B cell (primary cell): ENCODE results near the gene CLIP4. TPM values are rescaled to one million over a fixed set of nuclear protein-coding genes. Genes with fewer than 3 reads are reported as not detected.

Source experiments
- ATAC-seq: fragments of 200-7000 bp; cut with Tn5 transposase; one replicate; pipeline ENCODE4 v1.10.0; 2021; ENCODE audit warnings: low read depth, mild to moderate bottlenecking, moderate number of reproducible peaks, moderate library complexity
- CTCF ChIA-PET: fragments of 350-600 bp; sonication (Branson Sonifier 250); formaldehyde crosslinking; loops from one replicate; lab custom pipeline; 2021; ENCODE audit warnings: antibody characterized with exemption, inconsistent platforms; lab: Charles Lee
- POLR2A ChIA-PET: fragments of 350-600 bp; sonication (Branson Sonifier 250); formaldehyde crosslinking; loops from one replicate; lab custom pipeline; 2021; ENCODE audit warnings: antibody characterized with exemption; lab: Charles Lee
- DNase-seq: peaks from one replicate; pipeline ENCODE4 v3.0.0; 2013
- H2AFZ ChIP-seq: 2 replicates; pipeline ENCODE4 v1.6.1; 2012; ENCODE audit warnings: mild to moderate bottlenecking, low read depth, low read length; ENCODE audit not compliant: insufficient read depth, poor library complexity, severe bottlenecking
- H3K27ac ChIP-seq, 2 donors: 1 replicate in 1 of 2; 2 replicates in 1 of 2; pipeline ENCODE4 v1.5.1; 2012 to 2013; ENCODE audit warnings: low read length in 2 of 2, mild to moderate bottlenecking in 2 of 2, moderate library complexity in 1 of 2
- H3K27me3 ChIP-seq, 4 experiments: fragments of 200-600 bp in 1 of 4; sonication (generic) in 1 of 4; replicated peaks in 1 of 4; 1 replicate in 2 of 4; 2 replicates in 2 of 4; pipeline versions ENCODE4 v1.6.1 to v1.7.0; 2013 to 2016; ENCODE audit warnings: low read length in 3 of 4, mild to moderate bottlenecking in 2 of 4, mixed read lengths in 1 of 4, moderate library complexity in 1 of 4; ENCODE audit not compliant: insufficient read depth in 4 of 4, control insufficient read depth in 3 of 4; ENCODE audit errors: control extremely low read depth in 1 of 4
- H3K36me3 ChIP-seq, 2 experiments: replicated peaks in 1 of 2; 1 replicate in 1 of 2; 2 replicates in 1 of 2; pipeline versions ENCODE4 v1.6.1 to v1.7.1; 2013; ENCODE audit warnings: low read length in 1 of 2; ENCODE audit not compliant: insufficient read depth in 2 of 2, control insufficient read depth in 1 of 2; ENCODE audit errors: control extremely low read depth in 1 of 2, extremely low read depth in 1 of 2
- H3K4me1 ChIP-seq, 2 donors: fragments of 200-600 bp in 1 of 2; sonication (generic) in 1 of 2; 1 replicate in 1 of 2; 2 replicates in 1 of 2; pipeline versions ENCODE4 v1.5.1 to v1.6.1; 2013 to 2017; ENCODE audit warnings: low read length in 2 of 2; ENCODE audit not compliant: control insufficient read depth in 2 of 2, insufficient read depth in 2 of 2
- H3K4me2 ChIP-seq: replicated peaks from 2 replicates; pipeline ENCODE3; 2012; ENCODE audit warnings: mild to moderate bottlenecking, low read depth, low read length; ENCODE audit not compliant: poor library complexity, severe bottlenecking
- H3K4me3 ChIP-seq, 5 experiments: fragments of 200-600 bp in 1 of 5; sonication (generic) in 1 of 5; 1 replicate in 3 of 5; 2 replicates in 2 of 5; pipeline versions ENCODE4 v1.5.1 to v1.7.0; 2011 to 2016; ENCODE audit warnings: low read length in 4 of 5, mild to moderate bottlenecking in 4 of 5, low read depth in 2 of 5, control low read depth in 1 of 5, moderate library complexity in 1 of 5; ENCODE audit not compliant: insufficient read depth in 1 of 5; ENCODE audit errors: control extremely low read depth in 1 of 5, extremely low read depth in 1 of 5
- H3K79me2 ChIP-seq: fragments of 200-600 bp; sonication (generic); one replicate; pipeline ENCODE4 v1.6.0; 2016; ENCODE audit warnings: low read length; ENCODE audit not compliant: control insufficient read depth, insufficient read depth
- H3K9ac ChIP-seq: fragments of 200-600 bp; sonication (generic); 2 replicates; pipeline ENCODE4 v1.6.1; 2017; ENCODE audit warnings: mild to moderate bottlenecking, low read length, moderate library complexity
- H3K9me3 ChIP-seq, 3 donors: one replicate each; pipeline versions ENCODE4 v1.6.1 to v1.7.1; 2013; ENCODE audit warnings: low read length in 2 of 3; ENCODE audit not compliant: control insufficient read depth in 2 of 3, insufficient read depth in 1 of 3; ENCODE audit errors: control extremely low read depth in 1 of 3
- H4K20me1 ChIP-seq: 2 replicates; pipeline ENCODE4 v1.6.0; 2012; ENCODE audit warnings: mild to moderate bottlenecking, low read length; ENCODE audit not compliant: insufficient read depth, control insufficient read depth, poor library complexity, severe bottlenecking
- H3K27ac Mint-ChIP-seq: one replicate; pipeline ENCODE4 v1.8.0; 2021; ENCODE audit warnings: mixed read lengths
- H3K27me3 Mint-ChIP-seq: one replicate; pipeline ENCODE4 v1.8.0; 2021; ENCODE audit warnings: mixed read lengths
- H3K4me1 Mint-ChIP-seq: one replicate; pipeline ENCODE4 v1.8.0; 2021; ENCODE audit warnings: mixed read lengths
- H3K4me3 Mint-ChIP-seq: one replicate; pipeline ENCODE4 v1.8.0; 2021; ENCODE audit warnings: mixed read lengths
- H3K9me3 Mint-ChIP-seq: one replicate; pipeline ENCODE4 v1.8.0; 2022; ENCODE audit warnings: mixed read lengths; ENCODE audit not compliant: insufficient read depth
- CTCF ChIP-seq: fragments of 200-600 bp; IDR thresholded peaks from one replicate; pipeline ENCODE4 v1.8.0; 2022; ENCODE audit warnings: antibody characterized with exemption, mild to moderate bottlenecking
- EZH2 ChIP-seq: IDR thresholded peaks from 2 replicates; pipeline ENCODE4 v1.6.1; 2012; ENCODE audit warnings: borderline replicate concordance, low read depth, mild to moderate bottlenecking, moderate library complexity, low read length; ENCODE audit not compliant: insufficient read depth, poor library complexity, severe bottlenecking
- WGBS: methylation state at CpG from one replicate; pipeline ENCODE4 v1.1.5; 2013; ENCODE audit warnings: missing lambda C conversion rate; ENCODE audit not compliant: insufficient coverage; 5-methylcytosine and 5-hydroxymethylcytosine counted together
- intact Hi-C: fragments of 100-400 bp; cut with micrococcal nuclease; formaldehyde crosslinking; loops from one replicate; pipeline ENCODE4 v1.10.0; 2022
- polyA plus RNA-seq: library from polyadenylated mRNA; depleted of rRNA; stranded (reverse); fragments of >200 nt; gene quantifications from 2 replicates; pipeline ENCODE4 v1.2.3, GENCODE V29; 2012
- total RNA-seq, 2 donors: library from RNA; stranded (reverse); fragments of 120-200 nt in 1 of 2; gene quantifications; 1 replicate in 1 of 2; 2 replicates in 1 of 2; pipeline versions ENCODE4 v1.2.3 to v1.2.4, GENCODE V29; 2013 to 2022

The CLIP4 gene
- total and polyA plus RNA-seq, 2 donors (not counting 1 experiment from before 2014, with no cell fraction given), result 4.0 to 20.8 TPM

- H3K27ac ChIP-seq, result no peak overlapping the region
- no peaks in the 10 kb centered on the region for H4K20me1 ChIP-seq
- peaks cover 0 to 2% (median 0%) of the 10 kb centered on the region in 3 donors for H3K9me3 ChIP-seq
- Mint-ChIP-seq H3K9me3 (peaks cover 2% of the 10 kb centered on the region), H3K27ac (no peak overlapping the region), H3K4me1 (peaks cover 7% of the 10 kb centered on the region), H3K27me3 (peaks cover 3% of the 10 kb centered on the region), H3K4me3 (no peak overlapping the region)
- intact Hi-C loops, result no loop called here
- H3K79me2 ChIP-seq, result no peaks in the 10 kb centered on the region
- no peak for TF ChIP-seq EZH2
- TF ChIP-seq CTCF, result no peak
- CTCF ChIA-PET, result no interaction called here
- H3K9ac ChIP-seq, result no peak overlapping the region
- H2AFZ ChIP-seq, result no peak overlapping the region
- H3K27me3 ChIP-seq, result no peaks in the 10 kb centered on the region
- H3K4me2 ChIP-seq, result no peak overlapping the region
- no peak overlapping the region for H3K4me3 ChIP-seq
- no peaks in the 10 kb centered on the region for H3K4me1 ChIP-seq
- no peak for DNase-seq
- WGBS, result no CpG with 5 or more reads among the region's 3 CpGs
- ATAC-seq, result no peak
- H3K36me3 ChIP-seq, result no peaks in the 10 kb centered on the region
- POLR2A ChIA-PET, result no interaction called here
Observed at GRCh38 chr2:29192526-29192925, 77.3 kb downstream of the CLIP4 start.

- H3K4me3 ChIP-seq, result no peak overlapping the region
- H3K4me3 Mint-ChIP-seq, result no peak overlapping the region
- no peak for ATAC-seq
- H3K36me3 ChIP-seq, result no peaks in the 10 kb centered on the region
- H3K27ac Mint-ChIP-seq, result no peak overlapping the region
- no peak for DNase-seq
- H3K4me1 ChIP-seq, result no peaks in the 10 kb centered on the region
- TF ChIP-seq EZH2, result no peak
- TF ChIP-seq CTCF, result no peak
- no peaks in the 10 kb centered on the region for H3K9me3 Mint-ChIP-seq
- H3K79me2 ChIP-seq, result no peaks in the 10 kb centered on the region
- no peaks in the 10 kb centered on the region for H4K20me1 ChIP-seq
- WGBS, result 97% methylated on average over 12 of the region's 12 CpGs
- intact Hi-C loops, result no loop called here
- H2AFZ ChIP-seq, result no peak overlapping the region
- H3K27me3 ChIP-seq, result no peaks in the 10 kb centered on the region
- H3K4me2 ChIP-seq, result no peak overlapping the region
- POLR2A ChIA-PET, result no interaction called here
- peaks cover 3% of the 10 kb centered on the region for H3K27me3 Mint-ChIP-seq
- no peak overlapping the region for H3K27ac ChIP-seq
- CTCF ChIA-PET, result interaction anchor here (1.3 kb wide), 1 partner anchor 10 kb away, joined by 3 read pairs; no protein-coding TSS in a partner anchor
- H3K9ac ChIP-seq, result no peak overlapping the region
- H3K4me1 Mint-ChIP-seq, result peaks cover 7% of the 10 kb centered on the region
- H3K9me3 ChIP-seq, result no peaks in the 10 kb centered on the region
Observed at GRCh38 chr2:29193111-29193510, 77.9 kb downstream of the CLIP4 start.
